ENCODE data around the gene LSMEM2.
A peak's percentile ranks its signal among the peaks of the same experiment; 100 is the strongest.
"Not testable (repeated sequence)": the region's sequence is repeated elsewhere in the genome, so short reads cannot be mapped to it uniquely, and the experiment has no call there.

LSMEM2 gene

GRCh38 chr3:50242851-50243542 is 35.9 kb upstream of the LSMEM2 start:
- no peaks in the 10 kb centered on the region for H3K9me3 ChIP-seq (ENCODE audit: low read depth, low read length)
- H3K4me3 ChIP-seq: no peak overlapping the region
- TF ChIP-seq EZH2 (IDR thresholded peaks at IDR 0.05) (no peak), FOXP2 (optimal IDR thresholded peaks at IDR 0.05; ENCODE audit: control extremely low read depth, extremely low read length, insufficient read depth) (no peak), POLR2AphosphoS5 (IDR thresholded peaks at IDR 0.05; ENCODE audit: borderline replicate concordance, low read depth, low read length) (no peak)
- H3K27ac ChIP-seq: no peak overlapping the region
- no peak overlapping the region for H3K9ac ChIP-seq (ENCODE audit: insufficient read length)
- DNase-seq (ENCODE audit: low read depth, low spot score): no peak
- no peaks in the 10 kb centered on the region for H3K36me3 ChIP-seq (ENCODE audit: insufficient read depth, low read length)

- Histone ChIP-seq H3K9me3 (ENCODE audit: low read depth, low read length) (no peaks in the 10 kb centered on the region), H3K9ac (ENCODE audit: insufficient read length) (no peak overlapping the region), H3K36me3 (ENCODE audit: insufficient read depth, low read length) (no peaks in the 10 kb centered on the region), H3K27ac (no peak overlapping the region), H3K4me3 (no peak overlapping the region)
- no peak for TF ChIP-seq EZH2 (IDR thresholded peaks at IDR 0.05)
- no peak for TF ChIP-seq FOXP2 (optimal IDR thresholded peaks at IDR 0.05; ENCODE audit: control extremely low read depth, extremely low read length, insufficient read depth)
- TF ChIP-seq POLR2AphosphoS5 (IDR thresholded peaks at IDR 0.05; ENCODE audit: borderline replicate concordance, low read depth, low read length): no peak
- no peak for DNase-seq (ENCODE audit: low read depth, low spot score)
Measured at GRCh38 chr3:50243543-50243895, 35.4 kb upstream of the LSMEM2 start.

GRCh38 chr3:50244813-50245212 is 34.1 kb upstream of the LSMEM2 start:
- H3K36me3 ChIP-seq (ENCODE audit: insufficient read depth, low read length); H3K4me3 ChIP-seq; H3K9ac ChIP-seq (ENCODE audit: insufficient read length); H3K9me3 ChIP-seq (ENCODE audit: low read depth, low read length); H3K27ac ChIP-seq; DNase-seq (ENCODE audit: low read depth, low spot score): not testable (repeated sequence)

- H3K9me3 ChIP-seq (ENCODE audit: low read depth, low read length): no peaks in the 10 kb centered on the region
- no peaks in the 10 kb centered on the region for H3K36me3 ChIP-seq (ENCODE audit: insufficient read depth, low read length)
- H3K9ac ChIP-seq (ENCODE audit: insufficient read length): no peak overlapping the region
- no peak for TF ChIP-seq FOXP2 (optimal IDR thresholded peaks at IDR 0.05; ENCODE audit: control extremely low read depth, extremely low read length, insufficient read depth)
- TF ChIP-seq EZH2 (IDR thresholded peaks at IDR 0.05): no peak
- no peak for TF ChIP-seq POLR2AphosphoS5 (IDR thresholded peaks at IDR 0.05; ENCODE audit: borderline replicate concordance, low read depth, low read length)
- H3K27ac ChIP-seq: peak overlapping the region; percentile 87
- peak overlapping the region; percentile 72; the same call in 1 of the 2 replicates for H3K4me3 ChIP-seq
- no peak for DNase-seq (ENCODE audit: low read depth, low spot score)
Measured at GRCh38 chr3:50245251-50245745, 33.6 kb upstream of the LSMEM2 start.

GRCh38 chr3:50245831-50246516 is 32.9 kb upstream of the LSMEM2 start:
- DNase-seq (ENCODE audit: low read depth, low spot score): no peak
- Histone ChIP-seq H3K36me3 (ENCODE audit: insufficient read depth, low read length) (no peaks in the 10 kb centered on the region), H3K27ac (peak overlapping the region; percentile 87), H3K4me3 (peak overlapping the region; percentile 72), H3K9me3 (ENCODE audit: low read depth, low read length) (no peaks in the 10 kb centered on the region), H3K9ac (ENCODE audit: insufficient read length) (peak overlapping the region; percentile 33)
- TF ChIP-seq EZH2 (IDR thresholded peaks at IDR 0.05) (no peak), POLR2AphosphoS5 (IDR thresholded peaks at IDR 0.05; ENCODE audit: borderline replicate concordance, low read depth, low read length) (0 out of 2 replicates have a peak, but pooled peaks have one; percentile 29), FOXP2 (optimal IDR thresholded peaks at IDR 0.05; ENCODE audit: control extremely low read depth, extremely low read length, insufficient read depth) (no peak)

- no peak for TF ChIP-seq FOXP2 (optimal IDR thresholded peaks at IDR 0.05; ENCODE audit: control extremely low read depth, extremely low read length, insufficient read depth)
- TF ChIP-seq POLR2AphosphoS5 (IDR thresholded peaks at IDR 0.05; ENCODE audit: borderline replicate concordance, low read depth, low read length): peak; percentile 46; the same call in 1 of the 2 replicates
- TF ChIP-seq EZH2 (IDR thresholded peaks at IDR 0.05): no peak
- no peaks in the 10 kb centered on the region for H3K36me3 ChIP-seq (ENCODE audit: insufficient read depth, low read length)
- peak overlapping the region; percentile 87 for H3K27ac ChIP-seq
- DNase-seq (ENCODE audit: low read depth, low spot score): no peak
- peak overlapping the region; percentile 72 for H3K4me3 ChIP-seq
- peak overlapping the region; percentile 20 for H3K9ac ChIP-seq (ENCODE audit: insufficient read length)
- no peaks in the 10 kb centered on the region for H3K9me3 ChIP-seq (ENCODE audit: low read depth, low read length)
Measured at GRCh38 chr3:50246517-50246954, 32.4 kb upstream of the LSMEM2 start.

GRCh38 chr3:50248387-50248786 is 30.5 kb upstream of the LSMEM2 start:
- no peak for TF ChIP-seq FOXP2 (optimal IDR thresholded peaks at IDR 0.05; ENCODE audit: control extremely low read depth, extremely low read length, insufficient read depth)
- TF ChIP-seq POLR2AphosphoS5 (IDR thresholded peaks at IDR 0.05; ENCODE audit: borderline replicate concordance, low read depth, low read length): no peak
- TF ChIP-seq EZH2 (IDR thresholded peaks at IDR 0.05): no peak
- no peaks in the 10 kb centered on the region for H3K9me3 ChIP-seq (ENCODE audit: low read depth, low read length)
- no peak overlapping the region for H3K4me3 ChIP-seq
- no peaks in the 10 kb centered on the region for H3K36me3 ChIP-seq (ENCODE audit: insufficient read depth, low read length)
- no peak overlapping the region for H3K27ac ChIP-seq
- no peak for DNase-seq (ENCODE audit: low read depth, low spot score)
- H3K9ac ChIP-seq (ENCODE audit: insufficient read length): no peak overlapping the region

- H3K36me3 ChIP-seq (ENCODE audit: insufficient read depth, low read length): no peaks in the 10 kb centered on the region
- H3K4me3 ChIP-seq: no peak overlapping the region
- H3K27ac ChIP-seq: no peak overlapping the region
- no peak overlapping the region for H3K9ac ChIP-seq (ENCODE audit: insufficient read length)
- H3K9me3 ChIP-seq (ENCODE audit: low read depth, low read length): no peaks in the 10 kb centered on the region
- no peak for TF ChIP-seq EZH2 (IDR thresholded peaks at IDR 0.05)
- TF ChIP-seq FOXP2 (optimal IDR thresholded peaks at IDR 0.05; ENCODE audit: control extremely low read depth, extremely low read length, insufficient read depth): no peak
- TF ChIP-seq POLR2AphosphoS5 (IDR thresholded peaks at IDR 0.05; ENCODE audit: borderline replicate concordance, low read depth, low read length): no peak
- DNase-seq (ENCODE audit: low read depth, low spot score): no peak
Measured at GRCh38 chr3:50249457-50249856, 29.4 kb upstream of the LSMEM2 start.

Data from SK-N-MC (cell line).